Measurements from ENCODE around the gene UBE2H.

UBE2H gene

GRCh38 chr7:129947701-129948100 lies 5.1 kb downstream of the UBE2H start:
- Histone ChIP-seq H3K4me3 (ENCODE audit: low read length) (no peak overlapping the region), H3K4me2 (ENCODE audit: low read depth, low read length) (no peak overlapping the region)
- no peak for TF ChIP-seq EZH2 (optimal IDR thresholded peaks at IDR 0.05; ENCODE audit: low read depth, low read length)
- TF ChIP-seq EZH2phosphoT487 (IDR thresholded peaks at IDR 0.05; ENCODE audit: low read length): no peak
- TF ChIP-seq, protein P1, sequence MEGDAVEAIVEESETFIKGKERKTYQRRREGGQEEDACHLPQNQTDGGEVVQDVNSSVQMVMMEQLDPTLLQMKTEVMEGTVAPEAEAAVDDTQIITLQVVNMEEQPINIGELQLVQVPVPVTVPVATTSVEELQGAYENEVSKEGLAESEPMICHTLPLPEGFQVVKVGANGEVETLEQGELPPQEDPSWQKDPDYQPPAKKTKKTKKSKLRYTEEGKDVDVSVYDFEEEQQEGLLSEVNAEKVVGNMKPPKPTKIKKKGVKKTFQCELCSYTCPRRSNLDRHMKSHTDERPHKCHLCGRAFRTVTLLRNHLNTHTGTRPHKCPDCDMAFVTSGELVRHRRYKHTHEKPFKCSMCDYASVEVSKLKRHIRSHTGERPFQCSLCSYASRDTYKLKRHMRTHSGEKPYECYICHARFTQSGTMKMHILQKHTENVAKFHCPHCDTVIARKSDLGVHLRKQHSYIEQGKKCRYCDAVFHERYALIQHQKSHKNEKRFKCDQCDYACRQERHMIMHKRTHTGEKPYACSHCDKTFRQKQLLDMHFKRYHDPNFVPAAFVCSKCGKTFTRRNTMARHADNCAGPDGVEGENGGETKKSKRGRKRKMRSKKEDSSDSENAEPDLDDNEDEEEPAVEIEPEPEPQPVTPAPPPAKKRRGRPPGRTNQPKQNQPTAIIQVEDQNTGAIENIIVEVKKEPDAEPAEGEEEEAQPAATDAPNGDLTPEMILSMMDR (IDR thresholded peaks at IDR 0.05; ENCODE audit: low read length): no peak

DNA sequence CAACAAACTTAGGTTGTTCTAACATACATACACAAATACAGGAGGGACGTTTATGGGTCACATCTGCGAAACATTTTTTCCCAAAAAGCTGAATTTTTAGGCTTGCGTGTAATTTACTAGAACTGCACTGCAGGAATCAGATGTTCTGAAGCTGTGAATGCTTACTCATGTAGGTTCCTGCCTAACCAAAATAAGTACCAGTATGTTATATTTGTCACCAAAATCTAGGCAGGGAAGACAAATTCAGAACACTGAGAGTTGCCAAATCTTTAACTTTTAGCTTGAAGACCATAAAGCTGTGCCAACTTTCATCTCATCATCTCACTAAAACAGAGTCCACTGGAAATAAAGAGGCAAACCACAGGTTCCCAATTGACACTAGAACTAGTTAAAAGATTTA lies 5.7 kb downstream of the UBE2H start:
- Histone ChIP-seq H3K79me2 (ENCODE audit: low read length) (peaks cover 98% of the 10 kb centered on the region), H4K20me1 (ENCODE audit: insufficient read depth, low read length) (peaks cover 36% of the 10 kb centered on the region), H3K27me3 (replicated peaks; ENCODE audit: insufficient read depth, low read length) (no peaks in the 10 kb centered on the region), H3K4me1 (ENCODE audit: low read length) (peaks cover 16% of the 10 kb centered on the region), H3K9ac (ENCODE audit: low read length) (no peak overlapping the region), H3K4me3 (ENCODE audit: low read length) (no peak overlapping the region), H3K36me3 (replicated peaks; ENCODE audit: insufficient read depth, low read length) (no peaks in the 10 kb centered on the region; the same call in none of the 2 replicates), H3K27ac (ENCODE audit: low read length) (no peak overlapping the region), H3K9me3 (replicated peaks; ENCODE audit: insufficient read depth, low read length) (no peaks in the 10 kb centered on the region), H3K9me2 (replicated peaks; ENCODE audit: insufficient read depth, low read length) (no peaks in the 10 kb centered on the region), H2AFZ (ENCODE audit: low read length) (no peak overlapping the region), H3K4me2 (ENCODE audit: low read depth, low read length) (no peak overlapping the region), H3F3A (ENCODE audit: insufficient read depth, low read length) (peaks cover 37% of the 10 kb centered on the region)
- TF ChIP-seq EZH2 (optimal IDR thresholded peaks at IDR 0.05; ENCODE audit: low read depth, low read length) (no peak), EZH2phosphoT487 (IDR thresholded peaks at IDR 0.05; ENCODE audit: low read length) (no peak)
- TF ChIP-seq, protein P1 (IDR thresholded peaks at IDR 0.05; ENCODE audit: low read length): no peak
- DNase-seq: no peak

More at GRCh38 chr7:129947701-129948100, 5.1 kb downstream of the UBE2H start:
- Histone ChIP-seq H4K20me1 (ENCODE audit: insufficient read depth, low read length) (peaks cover 36% of the 10 kb centered on the region), H3K79me2 (ENCODE audit: low read length) (peaks cover 98% of the 10 kb centered on the region), H2AFZ (ENCODE audit: low read length) (no peak overlapping the region), H3K9me2 (replicated peaks; ENCODE audit: insufficient read depth, low read length) (no peaks in the 10 kb centered on the region), H3K4me1 (ENCODE audit: low read length) (peaks cover 16% of the 10 kb centered on the region), H3K27ac (ENCODE audit: low read length) (no peak overlapping the region), H3K27me3 (replicated peaks; ENCODE audit: insufficient read depth, low read length) (no peaks in the 10 kb centered on the region), H3K9me3 (replicated peaks; ENCODE audit: insufficient read depth, low read length) (no peaks in the 10 kb centered on the region), H3K36me3 (replicated peaks; ENCODE audit: insufficient read depth, low read length) (no peaks in the 10 kb centered on the region; the same call in 1 of the 2 replicates), H3K9ac (ENCODE audit: low read length) (no peak overlapping the region), H3F3A (ENCODE audit: insufficient read depth, low read length) (peaks cover 38% of the 10 kb centered on the region)
- no peak for DNase-seq

DNA sequence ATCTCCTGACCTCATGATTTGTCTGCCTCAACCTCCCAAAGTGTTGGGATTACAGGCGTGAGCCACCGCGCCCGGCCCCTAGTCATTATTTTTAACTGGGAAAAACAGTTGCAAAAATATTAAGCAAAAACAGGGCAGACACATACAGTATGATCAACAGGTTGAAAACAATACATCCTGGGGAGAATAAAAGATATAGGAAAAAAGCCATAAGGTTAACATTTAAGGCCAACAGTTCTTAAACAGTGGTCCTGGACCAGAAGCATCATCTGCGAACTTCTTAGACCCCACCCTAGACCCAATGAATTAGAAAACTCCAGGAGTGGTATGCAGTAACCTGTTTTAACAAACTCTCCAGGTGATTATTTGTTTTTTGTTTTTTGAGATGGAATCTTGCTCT lies 6.5 kb downstream of the UBE2H start:
- Histone ChIP-seq H3K9me2 (replicated peaks; ENCODE audit: insufficient read depth, low read length) (no peaks in the 10 kb centered on the region), H4K20me1 (ENCODE audit: insufficient read depth, low read length) (peaks cover 36% of the 10 kb centered on the region), H3K27ac (ENCODE audit: low read length) (no peak overlapping the region), H3K9me3 (replicated peaks; ENCODE audit: insufficient read depth, low read length) (no peaks in the 10 kb centered on the region), H3K79me2 (ENCODE audit: low read length) (peaks cover 98% of the 10 kb centered on the region), H2AFZ (ENCODE audit: low read length) (no peak overlapping the region), H3K4me1 (ENCODE audit: low read length) (peaks cover 16% of the 10 kb centered on the region), H3F3A (ENCODE audit: insufficient read depth, low read length) (peaks cover 29% of the 10 kb centered on the region), H3K9ac (ENCODE audit: low read length) (no peak overlapping the region), H3K4me3 (ENCODE audit: low read length) (no peak overlapping the region), H3K27me3 (replicated peaks; ENCODE audit: insufficient read depth, low read length) (no peaks in the 10 kb centered on the region), H3K4me2 (ENCODE audit: low read depth, low read length) (no peak overlapping the region), H3K36me3 (replicated peaks; ENCODE audit: insufficient read depth, low read length) (no peaks in the 10 kb centered on the region; the same call in none of the 2 replicates)
- TF ChIP-seq, protein P1 (IDR thresholded peaks at IDR 0.05; ENCODE audit: low read length): no peak
- no peak for TF ChIP-seq EZH2phosphoT487 (IDR thresholded peaks at IDR 0.05; ENCODE audit: low read length)
- no peak for TF ChIP-seq EZH2 (optimal IDR thresholded peaks at IDR 0.05; ENCODE audit: low read depth, low read length)
- no peak for DNase-seq

Measured in MM.1S (cell line).